K562 (cell line): ENCODE measurements around the gene GREB1. TPM values are rescaled to one million over a fixed set of nuclear protein-coding genes. Genes with fewer than 3 reads are reported as not detected.

Experiments
- ATAC-seq: fragments of 200-7000 bp; cut with Tn5 transposase; 3 replicates; pipeline ENCODE4 v1.9.1; 2020; ENCODE audit warnings: moderate library complexity
- BruUV-seq: library from RNA; stranded (reverse); fragments of 400-500 nt; replicated peaks from 2 replicates; lab custom pipeline; 2021; lab: Mats Ljungman, UMichigan
- CTCF ChIA-PET: fragments of 300-600 bp; formaldehyde crosslinking; extraction: SDS; loops from one replicate; lab custom pipeline; 2021; ENCODE audit warnings: low intra/inter-chr PET ratio; lab: Yijun Ruan, JAX
- POLR2A ChIA-PET: fragments of 300-600, 350-650 bp; sonication (Branson Sonifier 250); formaldehyde crosslinking; extraction: SDS; loops from one replicate; lab custom pipeline; 2021; ENCODE audit warnings: antibody characterized with exemption, inconsistent platforms; lab: Yijun Ruan, JAX
- DNase-seq, 4 experiments: peaks; one replicate each; pipeline versions ENCODE4 v3.0.0 to v3.0.0-alpha.2; 2011 to 2018; ENCODE audit warnings: low spot score in 3 of 4, mixed read lengths in 3 of 4; ENCODE audit errors: extremely low read depth in 1 of 4
- FAIRE-seq: peaks from 2 replicates; lab custom pipeline; 2011; peaks lifted over from hg19 to GRCh38; lab: Jason Lieb, UNC
- H2AFZ ChIP-seq: 2 replicates; pipeline ENCODE4 v1.6.0; 2011; ENCODE audit warnings: low read depth, low read length, control low read depth, inconsistent platforms
- H3K27ac ChIP-seq: fragments of 200-600 bp; 3 replicates; pipeline ENCODE4 v1.8.0; 2011; ENCODE audit warnings: low read depth, mild to moderate bottlenecking, control low read depth, inconsistent platforms, low read length, moderate library complexity, mixed read lengths; ENCODE audit errors: extremely low read depth
- H3K27me3 ChIP-seq, 2 experiments: fragments of 300-600 bp in 1 of 2; 2 replicates in 1 of 2; 3 replicates in 1 of 2; pipeline versions ENCODE4 v1.6.0 to v1.8.0; 2011; ENCODE audit warnings: inconsistent platforms in 2 of 2, low read length in 2 of 2, mild to moderate bottlenecking in 1 of 2, mixed read lengths in 1 of 2, moderate library complexity in 1 of 2; ENCODE audit not compliant: control insufficient read depth in 2 of 2, insufficient read depth in 2 of 2
- H3K36me3 ChIP-seq: fragments of 300-600 bp; 3 replicates; pipeline ENCODE4 v1.8.0; 2011; ENCODE audit warnings: mild to moderate bottlenecking, low read length, inconsistent platforms; ENCODE audit not compliant: control insufficient read depth, insufficient read depth
- H3K4me1 ChIP-seq, 2 experiments: fragments of 200-600 bp in 1 of 2; replicated peaks in 1 of 2; 2 replicates in 1 of 2; 3 replicates in 1 of 2; pipeline versions ENCODE4 v1.5.1 to v1.8.0; 2011; ENCODE audit warnings: inconsistent platforms in 2 of 2, low read length in 2 of 2, mild to moderate bottlenecking in 1 of 2, mixed read lengths in 1 of 2, moderate library complexity in 1 of 2; ENCODE audit not compliant: control insufficient read depth in 2 of 2, insufficient read depth in 2 of 2
- H3K4me2 ChIP-seq: 2 replicates; pipeline ENCODE4 v1.6.1; 2011; ENCODE audit warnings: low read length, control low read depth, inconsistent platforms, mixed read lengths; ENCODE audit not compliant: insufficient read depth
- H3K4me3 ChIP-seq: fragments of 200-600 bp; sonication (generic), shearing (Covaris generic); 2 replicates; pipeline ENCODE4 v1.5.1; 2016; ENCODE audit warnings: control low read depth, inconsistent platforms
- H3K79me2 ChIP-seq: fragments of 200-600 bp; 3 replicates; pipeline ENCODE4 v1.8.0; 2011; ENCODE audit warnings: low read length, inconsistent platforms; ENCODE audit not compliant: control insufficient read depth, insufficient read depth
- H3K9ac ChIP-seq, 2 experiments: 2 replicates each; pipeline versions ENCODE4 v1.6.0 to v1.6.1; 2011; ENCODE audit warnings: low read depth in 2 of 2, low read length in 2 of 2, control low read depth in 1 of 2, inconsistent platforms in 1 of 2, mild to moderate bottlenecking in 1 of 2, mixed read lengths in 1 of 2; ENCODE audit not compliant: insufficient read depth in 1 of 2
- H3K9me1 ChIP-seq: one replicate; pipeline ENCODE4 v1.6.0; 2011; ENCODE audit warnings: inconsistent platforms, mild to moderate bottlenecking, low read length, moderate library complexity; ENCODE audit not compliant: control insufficient read depth, insufficient read depth
- H3K9me3 ChIP-seq: replicated peaks from 2 replicates; pipeline ENCODE4 v1.5.1; 2011; ENCODE audit warnings: low read depth, low read length, inconsistent platforms; ENCODE audit not compliant: control insufficient read depth, insufficient read depth
- H4K20me1 ChIP-seq: replicated peaks from 2 replicates; pipeline ENCODE4 v1.6.1; 2011; ENCODE audit warnings: low read length, inconsistent platforms, mixed read lengths; ENCODE audit not compliant: control insufficient read depth, insufficient read depth
- GABPA ChIP-seq: fragments of 200-800 bp; sonication (Bioruptor generic); conservative IDR thresholded peaks from 2 replicates; pipeline ENCODE4 v1.6.1; 2016; ENCODE audit warnings: low read depth, missing genetic modification characterization, missing compliant biosample characterization
- HNRNPL ChIP-seq: fragments of 200-400 bp; formaldehyde crosslinking; IDR thresholded peaks from 2 replicates; pipeline ENCODE4 v1.6.1; 2017; ENCODE audit warnings: low read depth, mild to moderate bottlenecking, low read length
- NR2F6 ChIP-seq: fragments of 450-650 bp; formaldehyde crosslinking; IDR thresholded peaks from 2 replicates; pipeline ENCODE4 v1.4.0; 2020; ENCODE audit warnings: mild to moderate bottlenecking
- WGBS: fragments of 100-300 bp; shearing (Covaris generic); methylation state at CpG from one replicate; pipeline ENCODE4 v1.1.6; 2016; ENCODE audit warnings: low coverage, mixed read lengths; ENCODE audit not compliant: insufficient coverage; ENCODE audit errors: missing lambda C conversion rate; 5-methylcytosine and 5-hydroxymethylcytosine counted together
- in situ Hi-C: fragments of 300-500 bp; cut with MboI; formaldehyde crosslinking; loops from 4 replicates; pipeline ENCODE4 v1.15.0; 2018; ENCODE audit warnings: inconsistent platforms, mixed read lengths
- intact Hi-C: fragments of 100-400 bp; cut with micrococcal nuclease; formaldehyde crosslinking; loops from 2 replicates; pipeline ENCODE4 v1.14.2; 2022
- polyA plus RNA-seq, 8 experiments: library from polyadenylated mRNA; depleted of rRNA in 4 of 8; stranded (reverse) in 5 of 8; unstranded in 3 of 8; fragments of >200 nt; fragmentation: Nextera tagmentation in 2 of 8; fragmentation: Illumina TruSeq in 1 of 8; extraction: Ambion mirVana in 2 of 8; extraction: Trizol in 1 of 8; gene quantifications; 2 replicates each; pipeline versions ENCODE4 v1.2.1 to v1.2.3, GENCODE V29; 2011 to 2014; ENCODE audit warnings: inconsistent platforms in 1 of 8, missing spikeins in 1 of 8
- total RNA-seq, 7 experiments: library from RNA; depleted of rRNA in 6 of 7; stranded (reverse); fragments of >200 nt in 6 of 7; fragmentation: Illumina TruSeq in 2 of 7; extraction: Trizol in 2 of 7; gene quantifications; 2 replicates each; pipeline versions ENCODE4 v1.2.1 to v1.2.3, GENCODE V29; 2011 to 2021; ENCODE audit warnings: low replicate concordance in 1 of 7

Gene GREB1
- total and polyA plus RNA-seq, 9 of the 15 experiments (the other 6 are each of a cell fraction or from before 2014, with no cell fraction given), result 0.04 to 0.86 (median 0.10) TPM; not detected in 1

DNA sequence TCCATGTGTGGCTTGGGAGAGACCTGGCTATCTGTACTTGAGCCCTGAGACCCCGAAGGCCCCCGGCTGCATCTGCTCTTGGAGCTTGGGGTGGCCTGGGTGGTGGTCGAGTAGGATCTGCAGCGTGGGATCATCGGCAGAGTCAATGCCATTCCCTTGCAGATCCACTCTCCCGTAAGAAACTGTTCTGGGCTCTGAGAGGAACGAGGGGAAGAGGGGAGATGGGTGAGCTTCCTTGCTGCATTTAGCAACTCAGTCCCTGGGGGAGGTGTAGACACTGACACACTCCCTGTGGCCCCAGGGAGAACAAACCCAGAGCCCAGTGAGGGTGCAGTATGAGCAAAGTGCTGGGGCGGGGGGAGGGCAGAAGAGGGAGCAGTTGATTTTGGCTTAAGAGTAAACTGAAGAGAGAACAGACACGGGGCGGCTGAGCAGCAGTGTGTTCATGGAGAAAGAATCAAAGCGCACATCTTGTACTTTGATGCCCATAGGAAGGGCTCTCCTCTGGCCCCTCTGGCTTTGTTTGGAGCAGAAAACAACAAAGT lies 8.5 kb downstream of the GREB1 start:
- no peak for FAIRE-seq
- ATAC-seq, result peak; percentile 40; the same call in 1 of the 3 replicates
- Histone ChIP-seq H3K27ac (no peak overlapping the region), H3K36me3 (no peaks in the 10 kb centered on the region), H3K27me3 (peaks cover 44 to 60% of the 10 kb centered on the region in 2 experiments), H3K9ac (no peak overlapping the region), H2AFZ (no peak overlapping the region), H3K79me2 (no peaks in the 10 kb centered on the region), H3K9me1 (no peaks in the 10 kb centered on the region), H3K9me3 (no peaks in the 10 kb centered on the region), H3K4me1 (no peaks in the 10 kb centered on the region), H4K20me1 (0 out of 2 replicates have a peak, but pooled peaks cover 5% of the 10 kb centered on the region), H3K4me3 (no peak overlapping the region), H3K4me2 (no peak overlapping the region)
- in situ Hi-C loops (no loop called here), intact Hi-C loops (no loop called here)
- POLR2A ChIA-PET, result interaction anchor here (0.6 to 1.0 kb wide), 2 partner anchors 10 to 16 kb away, joined by 3 to 4 read pairs; no protein-coding TSS in a partner anchor
- no peak for DNase-seq
- BruUV-seq, result no TSS peak
- WGBS, result 4% methylated on average over 8 of the region's 11 CpGs
- no peak for TF ChIP-seq NR2F6
- TF ChIP-seq HNRNPL, result no peak
- TF ChIP-seq GABPA (tag), result no peak
- TF ChIP-seq, all 486 proteins: peak for 0
- CTCF ChIA-PET, result no interaction called here
